ENCODE results near the gene UNC45B.
A peak's percentile ranks its signal among the peaks of the same experiment; 100 is the strongest.
"Not testable (repeated sequence)": the region's sequence is repeated elsewhere in the genome, so short reads cannot be mapped to it uniquely, and the experiment has no call there.

The UNC45B gene

GRCh38 chr17:35147375-35147905, at the start of gene UNC45B:
TSS of gene UNC45B (plus strand) at chr17:35147817. CDS start at chr17:35148264, 447 bp downstream.
- no peak for DNase-seq

- no peak for DNase-seq
Observed at GRCh38 chr17:35099908-35100307, 47.7 kb upstream of the UNC45B start.

- no peak for DNase-seq
Observed at GRCh38 chr17:35101036-35101435, 46.6 kb upstream of the UNC45B start.

GRCh38 chr17:35101725-35102124, 45.9 kb upstream of the UNC45B start:
- DNase-seq = no peak

- no peak for DNase-seq
Observed at GRCh38 chr17:35103271-35103670, 44.3 kb upstream of the UNC45B start.

- no peak for DNase-seq
Observed at GRCh38 chr17:35104844-35105450, 42.7 kb upstream of the UNC45B start.

- not testable (repeated sequence) for DNase-seq
Observed at GRCh38 chr17:35110791-35111190, 36.8 kb upstream of the UNC45B start.

- no peak for DNase-seq
Observed at GRCh38 chr17:35116845-35117244, 30.8 kb upstream of the UNC45B start.

- DNase-seq = peak; percentile 31
Observed at GRCh38 chr17:35117984-35118383, 29.6 kb upstream of the UNC45B start.

- peak; percentile 78 for DNase-seq
Observed at GRCh38 chr17:35119370-35120165, 28.0 kb upstream of the UNC45B start, which contains the start of gene RAD51D. TSS of gene RAD51D (minus strand) at chr17:35119860. CDS start at chr17:35119613, 247 bp downstream.

GRCh38 chr17:35121315-35121714, 26.3 kb upstream of the UNC45B start, which contains the start of gene FNDC8:
TSS of gene FNDC8 (plus strand) at chr17:35121615. CDS start at chr17:35121694, 79 bp downstream.
- DNase-seq = no peak

GRCh38 chr17:35127751-35128514, 19.7 kb upstream of the UNC45B start:
- peak; percentile 46 for DNase-seq

- peak; percentile 38 for DNase-seq
Observed at GRCh38 chr17:35129154-35129972, 18.3 kb upstream of the UNC45B start.

- DNase-seq = peak; percentile 16
Observed at GRCh38 chr17:35129973-35130351, 17.7 kb upstream of the UNC45B start.

GRCh38 chr17:35130392-35130791, 17.2 kb upstream of the UNC45B start:
- no peak for DNase-seq

- no peak for DNase-seq
Observed at GRCh38 chr17:35132099-35132498, 15.5 kb upstream of the UNC45B start.

GRCh38 chr17:35132816-35133550, 14.6 kb upstream of the UNC45B start:
- DNase-seq = no peak

- DNase-seq = no peak
Observed at GRCh38 chr17:35135322-35135721, 12.3 kb upstream of the UNC45B start.

- no peak for DNase-seq
Observed at GRCh38 chr17:35138218-35138617, 9.4 kb upstream of the UNC45B start.

- DNase-seq = peak; percentile 73
Observed at GRCh38 chr17:35141681-35142466, 5.7 kb upstream of the UNC45B start, which contains the start of gene NLE1. TSS of gene NLE1 (minus strand) at chr17:35142303. CDS start at chr17:35142275, 28 bp downstream.

- no peak for DNase-seq
Observed at GRCh38 chr17:35142467-35142796, 5.2 kb upstream of the UNC45B start.
